A673 (cell line): ENCODE data around the gene SMYD3. TPM values are rescaled to one million over a fixed set of nuclear protein-coding genes. Genes with fewer than 3 reads are reported as not detected.

Experiments used
- BruUV-seq: library from RNA; stranded (reverse); fragments of 400-500 nt; replicated peaks from 2 replicates; lab custom pipeline; 2021; lab: Mats Ljungman, UMichigan
- CTCF ChIA-PET: fragments of 300-600 bp; sonication (Branson Sonifier 250); formaldehyde crosslinking; loops from one replicate; lab custom pipeline; 2022; ENCODE audit warnings: antibody characterized with exemption; lab: Charles Lee
- POLR2A ChIA-PET: fragments of 300-600 bp; sonication (Branson Sonifier 250); formaldehyde crosslinking; loops from one replicate; lab custom pipeline; 2022; ENCODE audit warnings: antibody characterized with exemption; ENCODE audit not compliant: low non-redundant PET; lab: Charles Lee
- DNase-seq: peaks from one replicate; pipeline ENCODE4 v3.0.0-alpha.2; 2015; ENCODE audit warnings: low spot score
- H3K27ac ChIP-seq: fragments of 200-600 bp; sonication (generic); 2 replicates; pipeline ENCODE4 v1.5.1; 2016; ENCODE audit warnings: mixed run types, low read depth, mild to moderate bottlenecking, mixed read lengths, antibody characterized with exemption, low read length; ENCODE audit not compliant: poor library complexity, severe bottlenecking
- H3K27me3 ChIP-seq: fragments of 200-600 bp; sonication (generic); replicated peaks from 2 replicates; pipeline ENCODE4 v1.6.1; 2017; ENCODE audit warnings: mixed run types, low read depth, mild to moderate bottlenecking, mixed read lengths, antibody characterized with exemption, low read length; ENCODE audit not compliant: insufficient read depth, poor library complexity
- H3K36me3 ChIP-seq: fragments of 200-600 bp; sonication (generic); 2 replicates; pipeline ENCODE4 v1.6.1; 2016; ENCODE audit warnings: mixed run types, mild to moderate bottlenecking, mixed read lengths, antibody characterized with exemption, low read length; ENCODE audit not compliant: insufficient read depth, poor library complexity, severe bottlenecking
- H3K4me1 ChIP-seq: fragments of 200-600 bp; sonication (generic); 2 replicates; pipeline ENCODE4 v1.6.1; 2017; ENCODE audit warnings: mixed run types, mild to moderate bottlenecking, mixed read lengths, antibody characterized with exemption, low read length; ENCODE audit not compliant: insufficient read depth, poor library complexity, severe bottlenecking
- H3K4me3 ChIP-seq: fragments of 200-600 bp; sonication (generic); 2 replicates; pipeline ENCODE4 v1.5.1; 2016; ENCODE audit warnings: low read depth, mixed run types, mild to moderate bottlenecking, mixed read lengths, low read length; ENCODE audit not compliant: poor library complexity, severe bottlenecking
- H3K9me3 ChIP-seq: fragments of 200-600 bp; sonication (generic); 2 replicates; pipeline ENCODE4 v1.6.1; 2016; ENCODE audit warnings: mixed run types, low read depth, mild to moderate bottlenecking, mixed read lengths, antibody characterized with exemption, low read length; ENCODE audit not compliant: poor library complexity, severe bottlenecking
- EZH2 ChIP-seq: fragments of 200-600 bp; sonication (generic); IDR thresholded peaks from 2 replicates; pipeline ENCODE4 v1.6.1; 2017; ENCODE audit warnings: borderline replicate concordance, low read depth, mild to moderate bottlenecking, mixed read lengths, antibody characterized with exemption, low read length; ENCODE audit not compliant: poor library complexity, severe bottlenecking
- intact Hi-C: fragments of 100-400 bp; cut with micrococcal nuclease; formaldehyde crosslinking; loops from one replicate; pipeline ENCODE4 v1.10.0; 2022; ENCODE audit not compliant: unreplicated experiment
- total RNA-seq: library from RNA; stranded (reverse); gene quantifications from 2 replicates; pipeline ENCODE4 v1.2.3, GENCODE V29; 2021
- TF ChIP-seq, protein P1 (sequence below): fragments of 300-800, 200-600 bp; sonication (generic); conservative IDR thresholded peaks from 2 replicates; pipeline ENCODE4 v1.5.1; 2017; ENCODE audit warnings: low read depth, mild to moderate bottlenecking, antibody characterized with exemption, low read length, moderate library complexity, mixed read lengths

The SMYD3 gene
- total RNA-seq, 1 experiment from 2014 or later, result 29.0 TPM

GRCh38 chr1:246309247-246309884 lies 197.7 kb downstream of the SMYD3 start:
- TF ChIP-seq EZH2, result no peak
- TF ChIP-seq, protein P1, sequence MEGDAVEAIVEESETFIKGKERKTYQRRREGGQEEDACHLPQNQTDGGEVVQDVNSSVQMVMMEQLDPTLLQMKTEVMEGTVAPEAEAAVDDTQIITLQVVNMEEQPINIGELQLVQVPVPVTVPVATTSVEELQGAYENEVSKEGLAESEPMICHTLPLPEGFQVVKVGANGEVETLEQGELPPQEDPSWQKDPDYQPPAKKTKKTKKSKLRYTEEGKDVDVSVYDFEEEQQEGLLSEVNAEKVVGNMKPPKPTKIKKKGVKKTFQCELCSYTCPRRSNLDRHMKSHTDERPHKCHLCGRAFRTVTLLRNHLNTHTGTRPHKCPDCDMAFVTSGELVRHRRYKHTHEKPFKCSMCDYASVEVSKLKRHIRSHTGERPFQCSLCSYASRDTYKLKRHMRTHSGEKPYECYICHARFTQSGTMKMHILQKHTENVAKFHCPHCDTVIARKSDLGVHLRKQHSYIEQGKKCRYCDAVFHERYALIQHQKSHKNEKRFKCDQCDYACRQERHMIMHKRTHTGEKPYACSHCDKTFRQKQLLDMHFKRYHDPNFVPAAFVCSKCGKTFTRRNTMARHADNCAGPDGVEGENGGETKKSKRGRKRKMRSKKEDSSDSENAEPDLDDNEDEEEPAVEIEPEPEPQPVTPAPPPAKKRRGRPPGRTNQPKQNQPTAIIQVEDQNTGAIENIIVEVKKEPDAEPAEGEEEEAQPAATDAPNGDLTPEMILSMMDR, result no peak
- Histone ChIP-seq H3K27me3 (no peaks in the 10 kb centered on the region), H3K9me3 (no peaks in the 10 kb centered on the region), H3K36me3 (no peaks in the 10 kb centered on the region), H3K4me3 (no peak overlapping the region), H3K4me1 (peaks cover 18% of the 10 kb centered on the region), H3K27ac (no peak overlapping the region)
- no peak for DNase-seq
- BruUV-seq, result no TSS peak
- ChIA-PET CTCF (no interaction called here), POLR2A (interaction anchor here (0.6 kb wide), 1 partner anchor 450 kb away, joined by 4 read pairs; no protein-coding TSS in a partner anchor)
- intact Hi-C loops, result no loop called here

GRCh38 chr1:246308533-246309075 lies 198.5 kb downstream of the SMYD3 start:
- CTCF ChIA-PET, result no interaction called here
- Histone ChIP-seq H3K27ac (no peak overlapping the region), H3K36me3 (no peaks in the 10 kb centered on the region), H3K9me3 (no peaks in the 10 kb centered on the region), H3K27me3 (no peaks in the 10 kb centered on the region), H3K4me1 (peaks cover 18% of the 10 kb centered on the region), H3K4me3 (no peak overlapping the region)
- BruUV-seq, result no TSS peak
- TF ChIP-seq EZH2, result no peak
- TF ChIP-seq, protein P1, result no peak
- POLR2A ChIA-PET, result interaction anchor here (0.6 kb wide), 1 partner anchor 9 kb away, joined by 3 read pairs; no protein-coding TSS in a partner anchor
- no peak for DNase-seq
- intact Hi-C loops, result no loop called here

- TF ChIP-seq EZH2, result no peak
- TF ChIP-seq, protein P1, result no peak
- peak; percentile 61 for DNase-seq
- H3K4me3 ChIP-seq, result no peak overlapping the region
- CTCF ChIA-PET, result no interaction called here
- intact Hi-C loops, result no loop called here
- H3K9me3 ChIP-seq, result no peaks in the 10 kb centered on the region
- no peak overlapping the region for H3K27ac ChIP-seq
- no TSS peak for BruUV-seq
- POLR2A ChIA-PET, result no interaction called here
- no peaks in the 10 kb centered on the region for H3K27me3 ChIP-seq
- no peaks in the 10 kb centered on the region for H3K36me3 ChIP-seq
- H3K4me1 ChIP-seq, result peaks cover 28% of the 10 kb centered on the region
Measured at GRCh38 chr1:246306415-246307037, 200.6 kb downstream of the SMYD3 start.
